ENCODE results near the gene XCL1.

DNA sequence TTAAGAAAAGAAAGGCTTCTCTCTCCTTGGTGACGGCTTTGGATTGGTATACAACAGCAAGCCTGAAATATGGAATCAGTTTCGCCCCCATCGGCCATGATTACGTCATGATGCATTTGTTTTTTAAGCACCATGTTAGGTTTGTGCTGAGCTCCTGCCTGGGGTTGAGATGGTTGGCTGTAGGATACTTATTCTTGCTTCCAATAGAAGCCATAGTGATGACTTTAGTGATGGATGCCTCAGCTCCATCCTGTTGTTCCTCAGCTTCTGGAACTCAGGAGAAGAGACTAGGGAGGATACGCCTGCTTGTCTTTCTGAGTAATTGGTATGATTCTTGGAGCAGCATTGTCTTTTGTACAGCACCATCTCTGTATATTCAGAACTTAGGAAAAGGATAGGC, 14.7 kb downstream of the XCL1 start:
- TF ChIP-seq TAF1 (IDR thresholded peaks at IDR 0.05; ENCODE audit: borderline replicate concordance, insufficient read depth, low read length) (no peak), SIN3A (IDR thresholded peaks at IDR 0.05; ENCODE audit: borderline replicate concordance, insufficient read depth, low read length) (no peak), POLR2AphosphoS5 (IDR thresholded peaks at IDR 0.05; ENCODE audit: low read depth, low read length) (no peak), REST (IDR thresholded peaks at IDR 0.05; ENCODE audit: insufficient read depth in 1 of 2, low read depth in 2 of 2, low read length in 2 of 2) (no peak), FOXP2 (optimal IDR thresholded peaks at IDR 0.05; ENCODE audit: borderline replicate concordance, extremely low read depth, extremely low read length, insufficient read depth) (no peak)
